ENCODE results near the gene FA2H. TPM values are rescaled to one million over a fixed set of nuclear protein-coding genes. Genes with fewer than 3 reads are reported as not detected.

Gene FA2H
- not detected in 2 replicates for total RNA-seq

GRCh38 chr16:74774223-74775139 is at the start of gene FA2H:
FA2H (minus strand) TSS chr16:74774820; CDS start chr16:74774755, 65 bp downstream.

GRCh38 chr16:74700438-74701225 is 74.0 kb downstream of the FA2H start, which contains the start of gene MLKL:
MLKL (minus strand) TSS chr16:74700862; CDS start chr16:74695757, 5,105 bp downstream.

GRCh38 chr16:74666425-74667254 is 108.0 kb downstream of the FA2H start, which contains the start of gene RFWD3:
RFWD3 (minus strand) TSS chr16:74666877; CDS start chr16:74661449, 5,428 bp downstream.

Other genes starting within 250 kb of the FA2H start
- 148 and 240 TPM in 2 replicates for gene GLG1, start 167.7 kb downstream of the FA2H start, total RNA-seq
- 15.3 and 24.3 TPM in 2 replicates for gene RFWD3, start 107.9 kb downstream of the FA2H start, total RNA-seq
- 16.2 and 19.2 TPM in 2 replicates for gene MLKL, start 74.0 kb downstream of the FA2H start, total RNA-seq
- gene WDR59, start 210.3 kb upstream of the FA2H start, total RNA-seq = 10.7 and 14.1 TPM in 2 replicates
- 7.1 and 8.8 TPM in 2 replicates for gene ZNRF1, start 224.2 kb upstream of the FA2H start, total RNA-seq